GM12872 (cell line): Measurements from ENCODE around the gene TPD52L1.

Experiments
- CTCF ChIP-seq: IDR thresholded peaks from 3 replicates; pipeline ENCODE4 v1.5.1; 2011; ENCODE audit warnings: low read depth, mild to moderate bottlenecking, low read length, moderate library complexity; ENCODE audit not compliant: insufficient read depth

Gene TPD52L1

GRCh38 chr6:125142618-125143017 lies 11.0 kb upstream of the TPD52L1 start:
- TF ChIP-seq CTCF: no peak

- TF ChIP-seq CTCF: no peak
Measured at GRCh38 chr6:125144822-125145221, 8.8 kb upstream of the TPD52L1 start.

GRCh38 chr6:125149256-125150144 lies 4.1 kb upstream of the TPD52L1 start:
- TF ChIP-seq CTCF: no peak

GRCh38 chr6:125151700-125152099 lies 1.9 kb upstream of the TPD52L1 start:
- TF ChIP-seq CTCF: no peak

GRCh38 chr6:125154118-125154760 lies 666 bp downstream of the TPD52L1 start:
- TF ChIP-seq CTCF: no peak

GRCh38 chr6:125154761-125155135 lies 1.2 kb downstream of the TPD52L1 start:
- peak; percentile 66 for TF ChIP-seq CTCF

- TF ChIP-seq CTCF: no peak
Measured at GRCh38 chr6:125155344-125155743, 1.8 kb downstream of the TPD52L1 start.
